PC-9 (cell line): ENCODE results near the gene FAF1.
"Not testable (repeated sequence)": the region's sequence is repeated elsewhere in the genome, so short reads cannot be mapped to it uniquely, and the experiment has no call there.

Experiments
- EZH2 ChIP-seq: fragments of 200-600 bp; sonication (generic); IDR thresholded peaks from 2 replicates; pipeline ENCODE4 v1.8.0; 2017; ENCODE audit warnings: antibody characterized with exemption, low read depth
- TF ChIP-seq, protein P1 (sequence below): fragments of 200-600 bp; sonication (generic); conservative IDR thresholded peaks from 2 replicates; pipeline ENCODE4 v1.6.1; 2017; ENCODE audit warnings: mixed run types, antibody characterized with exemption, mild to moderate bottlenecking, moderate library complexity

- TF ChIP-seq, protein P1, sequence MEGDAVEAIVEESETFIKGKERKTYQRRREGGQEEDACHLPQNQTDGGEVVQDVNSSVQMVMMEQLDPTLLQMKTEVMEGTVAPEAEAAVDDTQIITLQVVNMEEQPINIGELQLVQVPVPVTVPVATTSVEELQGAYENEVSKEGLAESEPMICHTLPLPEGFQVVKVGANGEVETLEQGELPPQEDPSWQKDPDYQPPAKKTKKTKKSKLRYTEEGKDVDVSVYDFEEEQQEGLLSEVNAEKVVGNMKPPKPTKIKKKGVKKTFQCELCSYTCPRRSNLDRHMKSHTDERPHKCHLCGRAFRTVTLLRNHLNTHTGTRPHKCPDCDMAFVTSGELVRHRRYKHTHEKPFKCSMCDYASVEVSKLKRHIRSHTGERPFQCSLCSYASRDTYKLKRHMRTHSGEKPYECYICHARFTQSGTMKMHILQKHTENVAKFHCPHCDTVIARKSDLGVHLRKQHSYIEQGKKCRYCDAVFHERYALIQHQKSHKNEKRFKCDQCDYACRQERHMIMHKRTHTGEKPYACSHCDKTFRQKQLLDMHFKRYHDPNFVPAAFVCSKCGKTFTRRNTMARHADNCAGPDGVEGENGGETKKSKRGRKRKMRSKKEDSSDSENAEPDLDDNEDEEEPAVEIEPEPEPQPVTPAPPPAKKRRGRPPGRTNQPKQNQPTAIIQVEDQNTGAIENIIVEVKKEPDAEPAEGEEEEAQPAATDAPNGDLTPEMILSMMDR: not testable (repeated sequence)
- TF ChIP-seq EZH2: not testable (repeated sequence)
These were observed 432.1 kb downstream of the FAF1 start for GRCh38 chr1:50527987-50528320.
